OCI-LY7 (cell line): ENCODE data around the gene BMPER.

Experiments used
- CTCF ChIP-seq: fragments of 200-600 bp; sonication (generic); conservative IDR thresholded peaks from 2 replicates; pipeline ENCODE4 v1.5.1; 2014; ENCODE audit warnings: mild to moderate bottlenecking, antibody characterized with exemption, low read length, moderate library complexity, mixed read lengths
- EZH2phosphoT487 ChIP-seq: fragments of 200-600 bp; sonication (generic); IDR thresholded peaks from 2 replicates; pipeline ENCODE4 v1.6.1; 2018; ENCODE audit warnings: low read depth, borderline replicate concordance, mild to moderate bottlenecking, mixed run types, antibody characterized with exemption, low read length, moderate library complexity, mixed read lengths

GRCh38 chr7:34140066-34140465, 234.7 kb downstream of the BMPER start:
- TF ChIP-seq CTCF, result no peak
- no peak for TF ChIP-seq EZH2phosphoT487
